ENCODE results near the gene MSS51. TPM values are rescaled to one million over a fixed set of nuclear protein-coding genes. Genes with fewer than 3 reads are reported as not detected.

Gene MSS51
- total and polyA plus RNA-seq, 4 donors: 0.08 to 1.6 (median 0.94) TPM

DNA sequence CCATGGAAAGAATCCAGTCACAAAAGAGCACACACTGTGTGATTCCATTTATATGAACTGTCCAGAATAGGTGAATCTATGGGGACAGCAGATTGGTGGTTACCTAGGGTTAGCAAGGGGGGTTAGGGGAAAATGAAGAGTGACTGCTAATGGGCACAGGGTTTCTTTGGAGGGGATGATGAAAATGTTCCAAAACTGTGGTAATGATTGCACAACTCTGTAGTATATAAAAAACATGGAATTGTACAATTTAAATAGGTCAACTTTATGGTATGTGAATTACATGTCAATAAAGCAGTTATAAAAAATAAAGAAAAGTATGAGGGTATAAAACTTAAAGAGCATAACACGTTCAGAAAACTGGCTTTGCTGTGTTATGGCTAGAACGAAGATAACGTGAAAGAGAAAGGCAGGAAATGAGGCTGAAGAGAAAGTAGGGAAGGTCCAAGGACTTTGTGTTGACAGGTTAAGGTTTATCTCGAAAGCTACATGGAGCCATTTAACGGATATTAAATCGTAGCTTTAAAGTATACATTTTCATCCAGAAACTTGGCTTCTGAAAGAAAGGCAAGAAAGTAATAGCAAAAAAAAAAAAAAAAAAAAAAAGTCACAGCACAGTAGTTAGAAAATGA lies 26.4 kb upstream of the MSS51 start:
- Histone ChIP-seq H3K27ac (ENCODE audit: low read depth in 1 of 2, low read length in 2 of 2) (no peak overlapping the region), H3K27me3 (ENCODE audit: control insufficient read depth in 4 of 4, insufficient read depth in 4 of 4, low read length in 3 of 4) (no peaks in the 10 kb centered on the region), H3K4me1 (ENCODE audit: control insufficient read depth in 4 of 4, insufficient read depth in 4 of 4, low read length in 3 of 4) (peaks cover 0 to 2% (median 0%) of the 10 kb centered on the region in 4 donors), H3K9ac (ENCODE audit: low read depth in 1 of 2, low read length in 2 of 2) (no peak overlapping the region), H3K9me3 (ENCODE audit: control insufficient read depth in 4 of 4, low read length in 3 of 4) (no peaks in the 10 kb centered on the region), H3K4me3 (ENCODE audit: low read depth in 1 of 3, low read length in 3 of 3) (no peak overlapping the region), H3K36me3 (ENCODE audit: control insufficient read depth in 4 of 4, insufficient read depth in 3 of 4, low read depth in 1 of 4, low read length in 3 of 4) (peaks cover 0 to 3% (median 1%) of the 10 kb centered on the region in 4 donors)
- TF ChIP-seq NR2F2 (IDR thresholded peaks at IDR 0.05) (no peak), TAF1 (conservative IDR thresholded peaks at IDR 0.05) (no peak), JUND (IDR thresholded peaks at IDR 0.05) (no peak), SP1 (IDR thresholded peaks at IDR 0.05) (no peak), FOXA1 (IDR thresholded peaks at IDR 0.05) (no peak), RXRA (IDR thresholded peaks at IDR 0.05) (no peak)
- TF ChIP-seq, protein P1, sequence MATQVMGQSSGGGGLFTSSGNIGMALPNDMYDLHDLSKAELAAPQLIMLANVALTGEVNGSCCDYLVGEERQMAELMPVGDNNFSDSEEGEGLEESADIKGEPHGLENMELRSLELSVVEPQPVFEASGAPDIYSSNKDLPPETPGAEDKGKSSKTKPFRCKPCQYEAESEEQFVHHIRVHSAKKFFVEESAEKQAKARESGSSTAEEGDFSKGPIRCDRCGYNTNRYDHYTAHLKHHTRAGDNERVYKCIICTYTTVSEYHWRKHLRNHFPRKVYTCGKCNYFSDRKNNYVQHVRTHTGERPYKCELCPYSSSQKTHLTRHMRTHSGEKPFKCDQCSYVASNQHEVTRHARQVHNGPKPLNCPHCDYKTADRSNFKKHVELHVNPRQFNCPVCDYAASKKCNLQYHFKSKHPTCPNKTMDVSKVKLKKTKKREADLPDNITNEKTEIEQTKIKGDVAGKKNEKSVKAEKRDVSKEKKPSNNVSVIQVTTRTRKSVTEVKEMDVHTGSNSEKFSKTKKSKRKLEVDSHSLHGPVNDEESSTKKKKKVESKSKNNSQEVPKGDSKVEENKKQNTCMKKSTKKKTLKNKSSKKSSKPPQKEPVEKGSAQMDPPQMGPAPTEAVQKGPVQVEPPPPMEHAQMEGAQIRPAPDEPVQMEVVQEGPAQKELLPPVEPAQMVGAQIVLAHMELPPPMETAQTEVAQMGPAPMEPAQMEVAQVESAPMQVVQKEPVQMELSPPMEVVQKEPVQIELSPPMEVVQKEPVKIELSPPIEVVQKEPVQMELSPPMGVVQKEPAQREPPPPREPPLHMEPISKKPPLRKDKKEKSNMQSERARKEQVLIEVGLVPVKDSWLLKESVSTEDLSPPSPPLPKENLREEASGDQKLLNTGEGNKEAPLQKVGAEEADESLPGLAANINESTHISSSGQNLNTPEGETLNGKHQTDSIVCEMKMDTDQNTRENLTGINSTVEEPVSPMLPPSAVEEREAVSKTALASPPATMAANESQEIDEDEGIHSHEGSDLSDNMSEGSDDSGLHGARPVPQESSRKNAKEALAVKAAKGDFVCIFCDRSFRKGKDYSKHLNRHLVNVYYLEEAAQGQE (IDR thresholded peaks at IDR 0.05): no peak
- 78% methylated on average over 6 of the region's 6 CpGs for WGBS
- DNase-seq (ENCODE audit: low spot score): no peak

DNA sequence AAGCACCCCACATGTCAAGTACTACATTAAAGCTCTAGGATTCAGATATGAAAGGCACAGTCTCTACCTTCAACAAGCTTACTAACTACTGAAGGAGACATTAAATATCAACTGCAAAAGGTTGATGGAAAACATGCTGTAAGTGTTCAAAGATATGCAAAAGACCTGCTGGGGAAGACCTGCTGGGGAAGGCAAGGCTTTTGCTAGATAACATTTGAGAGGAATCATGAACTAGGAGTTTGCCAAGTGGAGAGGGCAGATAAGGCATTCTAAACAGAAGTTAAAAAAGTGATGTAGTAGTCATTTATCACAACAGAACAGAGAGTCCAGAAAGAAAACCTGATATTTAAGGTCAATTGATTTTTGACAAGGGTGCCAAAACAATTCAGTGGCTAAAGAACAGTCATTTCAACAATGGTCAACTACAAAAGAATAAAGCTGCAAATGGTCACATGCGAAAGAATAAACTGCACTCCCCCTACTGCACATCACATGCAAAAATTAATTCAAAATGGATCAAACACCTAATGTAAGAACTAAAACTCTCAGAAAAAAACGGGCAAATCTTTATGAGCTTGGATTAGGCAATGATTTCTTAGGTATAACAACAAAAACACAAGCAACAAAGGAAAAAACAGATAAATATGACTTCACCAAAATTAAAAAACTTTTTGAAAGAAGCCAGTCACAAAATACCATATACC lies 23.0 kb upstream of the MSS51 start:
- peaks cover 0 to 2% (median 0%) of the 10 kb centered on the region in 4 donors for H3K4me1 ChIP-seq (ENCODE audit: control insufficient read depth in 4 of 4, insufficient read depth in 4 of 4, low read length in 3 of 4)
- H3K27me3 ChIP-seq (ENCODE audit: control insufficient read depth in 4 of 4, insufficient read depth in 4 of 4, low read length in 3 of 4): no peaks in the 10 kb centered on the region
- WGBS: 93% methylated on average over 2 of the region's 2 CpGs
- TF ChIP-seq FOXA2 (IDR thresholded peaks at IDR 0.05) (no peak), RXRA (IDR thresholded peaks at IDR 0.05) (no peak), GABPA (IDR thresholded peaks at IDR 0.05 in 1 of 2, conservative IDR thresholded peaks at IDR 0.05 in 1 of 2) (no peak), TAF1 (conservative IDR thresholded peaks at IDR 0.05) (no peak), FOXA1 (IDR thresholded peaks at IDR 0.05) (no peak), YY1 (IDR thresholded peaks at IDR 0.05) (no peak), SP1 (IDR thresholded peaks at IDR 0.05) (no peak), NR2F2 (IDR thresholded peaks at IDR 0.05) (no peak), EGR1 (IDR thresholded peaks at IDR 0.05; ENCODE audit: low read depth in 2 of 2) (no peak), RAD21 (IDR thresholded peaks at IDR 0.05) (no peak), HNF4G (IDR thresholded peaks at IDR 0.05) (no peak), JUND (IDR thresholded peaks at IDR 0.05) (no peak)
- TF ChIP-seq, protein P2, sequence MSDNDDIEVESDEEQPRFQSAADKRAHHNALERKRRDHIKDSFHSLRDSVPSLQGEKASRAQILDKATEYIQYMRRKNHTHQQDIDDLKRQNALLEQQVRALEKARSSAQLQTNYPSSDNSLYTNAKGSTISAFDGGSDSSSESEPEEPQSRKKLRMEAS (IDR thresholded peaks at IDR 0.05): no peak
- TF ChIP-seq, protein P3, sequence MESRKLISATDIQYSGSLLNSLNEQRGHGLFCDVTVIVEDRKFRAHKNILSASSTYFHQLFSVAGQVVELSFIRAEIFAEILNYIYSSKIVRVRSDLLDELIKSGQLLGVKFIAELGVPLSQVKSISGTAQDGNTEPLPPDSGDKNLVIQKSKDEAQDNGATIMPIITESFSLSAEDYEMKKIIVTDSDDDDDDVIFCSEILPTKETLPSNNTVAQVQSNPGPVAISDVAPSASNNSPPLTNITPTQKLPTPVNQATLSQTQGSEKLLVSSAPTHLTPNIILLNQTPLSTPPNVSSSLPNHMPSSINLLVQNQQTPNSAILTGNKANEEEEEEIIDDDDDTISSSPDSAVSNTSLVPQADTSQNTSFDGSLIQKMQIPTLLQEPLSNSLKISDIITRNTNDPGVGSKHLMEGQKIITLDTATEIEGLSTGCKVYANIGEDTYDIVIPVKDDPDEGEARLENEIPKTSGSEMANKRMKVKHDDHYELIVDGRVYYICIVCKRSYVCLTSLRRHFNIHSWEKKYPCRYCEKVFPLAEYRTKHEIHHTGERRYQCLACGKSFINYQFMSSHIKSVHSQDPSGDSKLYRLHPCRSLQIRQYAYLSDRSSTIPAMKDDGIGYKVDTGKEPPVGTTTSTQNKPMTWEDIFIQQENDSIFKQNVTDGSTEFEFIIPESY (IDR thresholded peaks at IDR 0.05): no peak
- TF ChIP-seq, protein P1 (IDR thresholded peaks at IDR 0.05): no peak
- TF ChIP-seq, protein P4, sequence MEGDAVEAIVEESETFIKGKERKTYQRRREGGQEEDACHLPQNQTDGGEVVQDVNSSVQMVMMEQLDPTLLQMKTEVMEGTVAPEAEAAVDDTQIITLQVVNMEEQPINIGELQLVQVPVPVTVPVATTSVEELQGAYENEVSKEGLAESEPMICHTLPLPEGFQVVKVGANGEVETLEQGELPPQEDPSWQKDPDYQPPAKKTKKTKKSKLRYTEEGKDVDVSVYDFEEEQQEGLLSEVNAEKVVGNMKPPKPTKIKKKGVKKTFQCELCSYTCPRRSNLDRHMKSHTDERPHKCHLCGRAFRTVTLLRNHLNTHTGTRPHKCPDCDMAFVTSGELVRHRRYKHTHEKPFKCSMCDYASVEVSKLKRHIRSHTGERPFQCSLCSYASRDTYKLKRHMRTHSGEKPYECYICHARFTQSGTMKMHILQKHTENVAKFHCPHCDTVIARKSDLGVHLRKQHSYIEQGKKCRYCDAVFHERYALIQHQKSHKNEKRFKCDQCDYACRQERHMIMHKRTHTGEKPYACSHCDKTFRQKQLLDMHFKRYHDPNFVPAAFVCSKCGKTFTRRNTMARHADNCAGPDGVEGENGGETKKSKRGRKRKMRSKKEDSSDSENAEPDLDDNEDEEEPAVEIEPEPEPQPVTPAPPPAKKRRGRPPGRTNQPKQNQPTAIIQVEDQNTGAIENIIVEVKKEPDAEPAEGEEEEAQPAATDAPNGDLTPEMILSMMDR (IDR thresholded peaks at IDR 0.05; ENCODE audit: low read depth, low read length, missing input control): no peak
- H3K27ac ChIP-seq (ENCODE audit: low read depth in 1 of 2, low read length in 2 of 2): no peak overlapping the region
- H3K4me3 ChIP-seq (ENCODE audit: low read depth in 1 of 3, low read length in 3 of 3): no peak overlapping the region
- no peak overlapping the region for H3K9ac ChIP-seq (ENCODE audit: low read depth in 1 of 2, low read length in 2 of 2)
- peaks cover 0 to 8% (median 3%) of the 10 kb centered on the region in 4 donors for H3K36me3 ChIP-seq (ENCODE audit: control insufficient read depth in 4 of 4, insufficient read depth in 3 of 4, low read depth in 1 of 4, low read length in 3 of 4)
- H3K9me3 ChIP-seq (ENCODE audit: control insufficient read depth in 4 of 4, low read length in 3 of 4): no peaks in the 10 kb centered on the region
- DNase-seq (ENCODE audit: low spot score): no peak

Data from liver (tissue), 9 donors.